Measurements from ENCODE around the gene CST6. TPM values are rescaled to one million over a fixed set of nuclear protein-coding genes. Genes with fewer than 3 reads are reported as not detected.

Gene CST6
- total RNA-seq, 1 donor from 2014 or later: not detected

GRCh38 chr11:66003291-66003690, 8.5 kb upstream of the CST6 start:
- Histone ChIP-seq H2AFZ (ENCODE audit: low read depth, low read length) (no peak overlapping the region), H4K20me1 (ENCODE audit: insufficient read depth, low read length) (peaks cover 24% of the 10 kb centered on the region), H3K4me3 (ENCODE audit: insufficient read depth, low read depth, low read length) (peak overlapping the region; percentile 99), H3K9ac (ENCODE audit: low read length) (peak overlapping the region; percentile 95), H3K36me3 (ENCODE audit: insufficient read depth, low read length) (peaks cover 27% of the 10 kb centered on the region), H3K27me3 (ENCODE audit: insufficient read depth, low read length) (no peaks in the 10 kb centered on the region), H3K4me2 (ENCODE audit: low read length) (peak overlapping the region; percentile 96), H3K4me1 (ENCODE audit: insufficient read depth, low read length) (peaks cover 3% of the 10 kb centered on the region), H3K79me2 (ENCODE audit: insufficient read depth, low read length) (peaks cover 44% of the 10 kb centered on the region), H3K9me3 (ENCODE audit: insufficient read depth, low read depth, low read length) (no peaks in the 10 kb centered on the region), H3K27ac (ENCODE audit: low read depth, low read length) (no peak overlapping the region)
- Mint-ChIP-seq H3K27ac (ENCODE audit: unreplicated experiment) (peak overlapping the region; percentile 86), H3K27me3 (ENCODE audit: low read depth, unreplicated experiment) (no peaks in the 10 kb centered on the region), H3K9me3 (ENCODE audit: unreplicated experiment) (no peaks in the 10 kb centered on the region), H3K4me3 (ENCODE audit: unreplicated experiment) (peak overlapping the region; percentile 100), H3K36me3 (ENCODE audit: low read depth, unreplicated experiment) (peaks cover 6% of the 10 kb centered on the region), H3K4me1 (ENCODE audit: low read depth, unreplicated experiment) (peaks cover 20% of the 10 kb centered on the region)
- TF ChIP-seq CTCF (IDR thresholded peaks at IDR 0.05; ENCODE audit: insufficient read depth, low read depth, low read length) (no peak), EZH2 (IDR thresholded peaks at IDR 0.05; ENCODE audit: insufficient read depth, low read length) (no peak)
- DNase-seq (ENCODE audit: low read depth) (no peak), FAIRE-seq (no peak)

GRCh38 chr11:66004186-66004585, 7.6 kb upstream of the CST6 start:
- H3K27ac Mint-ChIP-seq (ENCODE audit: unreplicated experiment): no peak overlapping the region
- no peak overlapping the region for H2AFZ ChIP-seq (ENCODE audit: low read depth, low read length)
- H4K20me1 ChIP-seq (ENCODE audit: insufficient read depth, low read length): peaks cover 21% of the 10 kb centered on the region
- peaks cover 42% of the 10 kb centered on the region for H3K79me2 ChIP-seq (ENCODE audit: insufficient read depth, low read length)
- TF ChIP-seq CTCF (IDR thresholded peaks at IDR 0.05; ENCODE audit: insufficient read depth, low read depth, low read length) (no peak), EZH2 (IDR thresholded peaks at IDR 0.05; ENCODE audit: insufficient read depth, low read length) (no peak)
- no peak overlapping the region for H3K9ac ChIP-seq (ENCODE audit: low read length)
- DNase-seq (ENCODE audit: low read depth) (no peak), FAIRE-seq (no peak)
- peaks cover 18% of the 10 kb centered on the region for H3K36me3 ChIP-seq (ENCODE audit: insufficient read depth, low read length)
- no peaks in the 10 kb centered on the region for H3K9me3 ChIP-seq (ENCODE audit: insufficient read depth, low read depth, low read length)
- peaks cover 3% of the 10 kb centered on the region for H3K4me1 ChIP-seq (ENCODE audit: insufficient read depth, low read length)
- no peak overlapping the region for H3K4me2 ChIP-seq (ENCODE audit: low read length)
- peaks cover 20% of the 10 kb centered on the region for H3K4me1 Mint-ChIP-seq (ENCODE audit: low read depth, unreplicated experiment)
- H3K27me3 Mint-ChIP-seq (ENCODE audit: low read depth, unreplicated experiment): no peaks in the 10 kb centered on the region
- H3K9me3 Mint-ChIP-seq (ENCODE audit: unreplicated experiment): no peaks in the 10 kb centered on the region
- H3K36me3 Mint-ChIP-seq (ENCODE audit: low read depth, unreplicated experiment): peaks cover 3% of the 10 kb centered on the region
- no peaks in the 10 kb centered on the region for H3K27me3 ChIP-seq (ENCODE audit: insufficient read depth, low read length)
- H3K27ac ChIP-seq (ENCODE audit: low read depth, low read length): no peak overlapping the region
- peak overlapping the region; percentile 77 for H3K4me3 Mint-ChIP-seq (ENCODE audit: unreplicated experiment)
- no peak overlapping the region for H3K4me3 ChIP-seq (ENCODE audit: insufficient read depth, low read depth, low read length)

DNA sequence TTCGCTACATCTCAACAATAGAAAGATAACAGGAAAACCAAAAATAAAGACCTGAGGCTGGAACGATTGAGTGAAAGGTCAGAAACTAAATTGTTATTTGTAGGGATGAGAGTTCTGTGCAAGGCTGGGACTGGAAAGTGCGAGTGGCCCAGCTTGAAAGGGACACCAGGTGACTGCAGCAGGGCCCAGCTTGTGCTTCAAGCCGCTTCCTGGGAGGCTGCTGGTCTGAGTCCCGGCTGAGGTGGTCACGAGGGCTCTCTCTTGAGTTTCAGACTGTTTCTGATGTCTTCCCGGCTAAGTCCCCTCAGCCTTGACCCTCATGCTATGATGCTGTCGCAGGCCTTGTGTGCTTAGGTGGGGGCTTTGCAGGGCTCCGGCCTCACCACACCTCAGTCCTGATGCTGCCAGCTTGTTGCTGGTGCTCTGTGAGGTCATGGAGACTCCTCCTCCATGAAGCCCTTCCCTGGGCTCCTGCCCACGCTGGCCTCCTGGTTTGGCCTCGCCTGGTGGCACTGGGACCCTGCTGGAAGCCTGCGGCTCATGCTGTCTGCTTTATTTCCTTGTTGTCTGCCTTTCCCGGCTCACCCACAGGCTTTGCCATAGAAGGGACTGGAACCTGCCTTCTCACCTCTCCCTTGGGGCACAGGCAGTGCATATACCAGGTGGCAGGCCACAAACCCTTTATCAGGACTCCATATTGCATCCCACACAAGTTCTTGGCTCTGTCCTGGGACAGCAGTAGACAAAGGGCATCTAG, 5.5 kb upstream of the CST6 start:
- peaks cover 22% of the 10 kb centered on the region for H3K79me2 ChIP-seq (ENCODE audit: insufficient read depth, low read length)
- no peak for DNase-seq (ENCODE audit: low read depth)
- FAIRE-seq: no peak

More for the DNA sequence above, 5.5 kb upstream of the CST6 start:
- peaks cover 1% of the 10 kb centered on the region for H3K4me1 ChIP-seq (ENCODE audit: insufficient read depth, low read length)
- no peak overlapping the region for H3K4me2 ChIP-seq (ENCODE audit: low read length)
- TF ChIP-seq CTCF (IDR thresholded peaks at IDR 0.05; ENCODE audit: insufficient read depth, low read depth, low read length) (no peak), EZH2 (IDR thresholded peaks at IDR 0.05; ENCODE audit: insufficient read depth, low read length) (no peak)
- no peak overlapping the region for H3K4me3 ChIP-seq (ENCODE audit: insufficient read depth, low read depth, low read length)
- H3K27ac ChIP-seq (ENCODE audit: low read depth, low read length): no peak overlapping the region
- no peaks in the 10 kb centered on the region for H3K27me3 ChIP-seq (ENCODE audit: insufficient read depth, low read length)
- H4K20me1 ChIP-seq (ENCODE audit: insufficient read depth, low read length): peaks cover 8% of the 10 kb centered on the region
- Mint-ChIP-seq H3K4me3 (ENCODE audit: unreplicated experiment) (no peak overlapping the region), H3K27ac (ENCODE audit: unreplicated experiment) (no peak overlapping the region), H3K36me3 (ENCODE audit: low read depth, unreplicated experiment) (peaks cover 3% of the 10 kb centered on the region), H3K4me1 (ENCODE audit: low read depth, unreplicated experiment) (peaks cover 11% of the 10 kb centered on the region), H3K27me3 (ENCODE audit: low read depth, unreplicated experiment) (peaks cover under 1% of the 10 kb centered on the region), H3K9me3 (ENCODE audit: unreplicated experiment) (peaks cover 2% of the 10 kb centered on the region)
- peaks cover 9% of the 10 kb centered on the region for H3K36me3 ChIP-seq (ENCODE audit: insufficient read depth, low read length)
- H3K9ac ChIP-seq (ENCODE audit: low read length): no peak overlapping the region
- no peaks in the 10 kb centered on the region for H3K9me3 ChIP-seq (ENCODE audit: insufficient read depth, low read depth, low read length)
- H2AFZ ChIP-seq (ENCODE audit: low read depth, low read length): no peak overlapping the region
